BE2C (cell line): ENCODE measurements around the gene SOCS2.

Experiments
- DNase-seq: peaks from one replicate; pipeline ENCODE4 v3.0.0-alpha.2; 2020
- H3K27me3 ChIP-seq: fragments of 250-450 bp; sonication (Bioruptor Pico); 2 replicates; pipeline ENCODE4 v1.5.1; 2020; ENCODE audit warnings: mild to moderate bottlenecking
- H3K36me3 ChIP-seq: fragments of 250-450 bp; sonication (Bioruptor Pico); 2 replicates; pipeline ENCODE4 v1.5.1; 2020; ENCODE audit warnings: mild to moderate bottlenecking
- H3K4me1 ChIP-seq: fragments of 250-450 bp; sonication (Bioruptor Pico); 2 replicates; pipeline ENCODE4 v1.5.1; 2020
- H3K4me3 ChIP-seq: 2 replicates; pipeline ENCODE4 v1.5.1; 2011; ENCODE audit warnings: low read depth, low read length
- H3K9me3 ChIP-seq: fragments of 250-450 bp; sonication (Bioruptor Pico); 2 replicates; pipeline ENCODE4 v1.5.1; 2020
- TF ChIP-seq, protein P1 (sequence below): IDR thresholded peaks from 2 replicates; pipeline ENCODE4 v1.5.1; 2012; ENCODE audit warnings: mild to moderate bottlenecking, low read depth, low read length

The SOCS2 gene

DNA sequence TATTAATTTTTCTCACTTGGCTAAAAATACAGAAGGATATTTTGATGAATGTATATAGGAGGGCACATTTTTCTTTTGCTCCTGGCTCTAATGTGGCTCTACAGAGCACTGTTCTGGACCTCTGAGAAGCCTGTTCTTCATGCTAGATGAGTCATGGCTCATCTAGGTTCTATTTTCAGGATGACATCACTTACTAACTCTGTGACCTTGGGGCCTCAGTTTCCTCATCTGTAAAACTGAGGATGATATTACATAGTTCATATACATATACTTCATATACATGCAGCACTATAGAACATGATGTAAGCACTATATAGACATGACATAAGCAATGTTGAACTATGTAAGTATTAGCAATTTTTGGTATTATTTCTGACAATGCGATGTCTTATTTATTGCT lies 35.8 kb downstream of the SOCS2 start:
- no peak for DNase-seq
- Histone ChIP-seq H3K4me3 (no peak overlapping the region), H3K27me3 (peaks cover 4% of the 10 kb centered on the region), H3K36me3 (no peaks in the 10 kb centered on the region), H3K4me1 (no peaks in the 10 kb centered on the region), H3K9me3 (no peaks in the 10 kb centered on the region)
- TF ChIP-seq, protein P1, sequence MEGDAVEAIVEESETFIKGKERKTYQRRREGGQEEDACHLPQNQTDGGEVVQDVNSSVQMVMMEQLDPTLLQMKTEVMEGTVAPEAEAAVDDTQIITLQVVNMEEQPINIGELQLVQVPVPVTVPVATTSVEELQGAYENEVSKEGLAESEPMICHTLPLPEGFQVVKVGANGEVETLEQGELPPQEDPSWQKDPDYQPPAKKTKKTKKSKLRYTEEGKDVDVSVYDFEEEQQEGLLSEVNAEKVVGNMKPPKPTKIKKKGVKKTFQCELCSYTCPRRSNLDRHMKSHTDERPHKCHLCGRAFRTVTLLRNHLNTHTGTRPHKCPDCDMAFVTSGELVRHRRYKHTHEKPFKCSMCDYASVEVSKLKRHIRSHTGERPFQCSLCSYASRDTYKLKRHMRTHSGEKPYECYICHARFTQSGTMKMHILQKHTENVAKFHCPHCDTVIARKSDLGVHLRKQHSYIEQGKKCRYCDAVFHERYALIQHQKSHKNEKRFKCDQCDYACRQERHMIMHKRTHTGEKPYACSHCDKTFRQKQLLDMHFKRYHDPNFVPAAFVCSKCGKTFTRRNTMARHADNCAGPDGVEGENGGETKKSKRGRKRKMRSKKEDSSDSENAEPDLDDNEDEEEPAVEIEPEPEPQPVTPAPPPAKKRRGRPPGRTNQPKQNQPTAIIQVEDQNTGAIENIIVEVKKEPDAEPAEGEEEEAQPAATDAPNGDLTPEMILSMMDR, result no peak

DNA sequence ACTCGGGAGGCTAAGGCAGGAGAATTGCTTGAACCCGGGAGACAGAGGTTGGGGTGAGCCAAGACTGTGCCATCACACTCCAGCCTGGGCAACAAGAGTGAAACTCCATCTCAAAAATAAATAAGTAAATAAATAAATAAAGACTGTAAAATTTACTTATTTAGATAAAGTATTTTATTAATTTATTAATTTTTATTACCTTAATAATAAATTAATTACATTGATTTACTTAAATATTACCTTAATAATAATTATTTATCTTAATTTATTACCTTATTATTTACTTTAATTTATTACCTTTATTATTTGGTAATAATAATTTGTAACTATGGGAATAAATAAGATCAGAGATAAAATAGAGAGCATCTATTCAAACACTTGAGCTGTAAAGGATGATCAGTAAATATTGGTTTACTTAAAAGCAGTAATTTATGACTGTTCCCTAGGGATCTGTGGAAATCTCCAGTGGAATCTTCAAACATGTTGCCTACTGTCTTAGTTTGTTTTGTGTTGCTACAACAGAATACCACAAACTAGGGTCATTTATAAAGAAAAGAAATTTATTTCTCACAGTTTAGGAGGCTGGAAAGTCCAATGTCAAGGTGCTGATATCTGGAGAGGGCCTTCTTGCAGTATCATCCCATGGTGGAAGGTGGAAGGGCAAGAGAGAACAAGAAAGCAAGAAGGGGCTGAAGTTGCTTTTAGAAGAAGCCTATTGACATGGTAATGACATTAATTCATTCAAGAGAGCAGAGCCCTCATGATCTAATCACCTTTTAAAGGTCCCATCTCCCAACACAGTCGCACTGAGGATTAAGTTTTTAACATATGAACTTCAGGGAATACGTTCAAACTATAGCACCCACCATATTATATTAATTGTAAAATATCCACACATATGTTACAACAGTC lies 37.1 kb downstream of the SOCS2 start:
- TF ChIP-seq, protein P1, result no peak
- Histone ChIP-seq H3K4me3 (no peak overlapping the region), H3K27me3 (peaks cover 4% of the 10 kb centered on the region), H3K36me3 (no peaks in the 10 kb centered on the region), H3K9me3 (no peaks in the 10 kb centered on the region), H3K4me1 (no peaks in the 10 kb centered on the region)
- DNase-seq, result no peak

DNA sequence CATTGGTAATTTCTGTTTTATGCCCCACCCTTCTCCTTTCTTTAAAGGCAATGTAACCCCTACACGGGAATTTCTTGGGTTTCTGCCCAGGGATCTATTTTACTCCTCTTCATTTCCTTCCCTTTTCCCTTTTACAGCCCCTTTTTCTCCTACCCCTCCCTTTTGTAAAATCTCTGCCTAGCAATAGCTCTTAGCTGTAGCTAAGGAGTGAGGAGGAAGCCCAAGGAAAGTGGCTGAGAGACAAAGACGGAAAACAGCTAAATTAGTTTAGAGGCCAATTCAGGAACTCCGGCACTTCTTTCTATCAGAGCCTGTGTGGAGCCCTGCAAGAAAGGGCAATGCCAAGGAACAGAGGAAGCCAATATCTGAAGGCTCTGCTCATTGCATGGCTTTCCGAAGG lies 40.3 kb downstream of the SOCS2 start:
- DNase-seq, result no peak
- no peaks in the 10 kb centered on the region for H3K4me1 ChIP-seq
- TF ChIP-seq, protein P1, result no peak
- no peaks in the 10 kb centered on the region for H3K36me3 ChIP-seq
- no peak overlapping the region for H3K4me3 ChIP-seq
- H3K27me3 ChIP-seq, result peaks cover 4% of the 10 kb centered on the region
- H3K9me3 ChIP-seq, result no peaks in the 10 kb centered on the region

DNA sequence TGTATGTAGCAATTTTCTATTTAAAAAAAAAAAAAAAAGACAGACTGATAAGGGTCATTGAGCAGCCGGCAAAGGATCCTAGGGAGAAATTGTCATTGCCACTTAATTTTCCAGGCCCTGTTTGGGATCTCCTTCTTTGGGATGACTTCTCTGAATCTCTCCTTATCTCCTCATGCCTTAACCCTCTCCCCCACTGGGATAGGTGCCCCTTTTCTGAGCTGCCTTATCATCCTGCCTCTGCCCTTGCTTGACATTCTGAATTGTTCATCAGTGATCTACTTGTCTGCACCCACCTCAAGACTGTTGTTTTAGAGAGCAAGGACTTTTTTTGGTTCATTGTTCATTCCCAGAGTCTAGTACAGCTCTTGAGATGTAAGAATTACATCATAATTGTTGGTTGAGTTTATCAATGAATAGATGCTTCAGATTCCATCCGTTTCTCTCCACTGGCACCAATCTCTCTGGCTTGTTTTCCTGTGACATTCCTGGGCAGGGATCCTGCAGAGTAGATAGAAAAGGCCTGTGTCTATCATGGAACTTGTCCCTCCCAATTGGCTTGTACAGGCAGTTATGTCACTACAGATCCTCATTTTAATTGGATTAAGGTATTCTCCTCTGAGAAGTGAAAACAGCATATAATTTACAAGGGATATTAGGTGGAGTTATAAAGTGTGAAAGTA lies 42.6 kb downstream of the SOCS2 start:
- DNase-seq, result no peak
- Histone ChIP-seq H3K27me3 (no peaks in the 10 kb centered on the region), H3K9me3 (no peaks in the 10 kb centered on the region), H3K4me3 (no peak overlapping the region), H3K36me3 (no peaks in the 10 kb centered on the region), H3K4me1 (no peaks in the 10 kb centered on the region)
- TF ChIP-seq, protein P1, result no peak

DNA sequence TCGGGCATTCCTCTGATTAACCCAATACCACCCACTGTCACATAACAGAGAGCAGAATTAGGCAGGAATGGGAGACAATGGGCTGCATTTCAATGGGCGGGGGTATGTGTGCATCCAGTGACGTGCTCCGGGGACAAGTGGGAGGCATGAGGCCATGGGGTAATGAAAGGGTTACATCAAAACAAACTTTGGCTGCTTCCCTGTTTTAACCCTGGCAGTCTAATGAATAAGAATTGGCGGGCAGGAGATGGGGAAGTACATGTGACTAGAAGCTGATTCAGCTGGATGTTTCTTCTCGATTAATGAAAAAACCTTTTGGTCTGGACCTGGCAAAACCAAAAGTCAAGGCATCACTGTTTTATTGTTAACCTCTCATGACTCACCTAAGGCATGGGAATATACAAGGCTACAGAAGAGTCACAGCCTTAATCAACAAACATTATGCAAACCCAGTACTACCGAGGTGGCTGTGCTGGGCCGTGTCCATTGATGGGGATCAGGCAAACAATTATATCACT lies 44.2 kb downstream of the SOCS2 start:
- Histone ChIP-seq H3K27me3 (no peaks in the 10 kb centered on the region), H3K9me3 (no peaks in the 10 kb centered on the region), H3K4me3 (no peak overlapping the region), H3K4me1 (no peaks in the 10 kb centered on the region), H3K36me3 (no peaks in the 10 kb centered on the region)
- TF ChIP-seq, protein P1, result no peak
- no peak for DNase-seq
